ENCODE results near the gene DAP. TPM values are rescaled to one million over a fixed set of nuclear protein-coding genes. Genes with fewer than 3 reads are reported as not detected.
A peak's percentile ranks its signal among the peaks of the same experiment; 100 is the strongest.

Gene DAP
- polyA plus RNA-seq, 2 of the 4 experiments (the other 2 are of a cell fraction) = 24.2 to 54.9 TPM

- CTCF ChIA-PET = interaction anchor here (1.2 to 4.2 kb wide), 6 partner anchors 23 to 139 kb away, joined by 3 to 29 read pairs (median 7); no protein-coding TSS in a partner anchor
- DNase-seq (ENCODE audit: low read depth in 1 of 2, low spot score in 1 of 2) (no peak), FAIRE-seq (no peak), ATAC-seq (no peak)
- Histone ChIP-seq H3K27ac (peak overlapping the region; percentile 76 to 85; a peak in 5 of 6 replicates), H3K4me2 (peak overlapping the region; percentile 91), H3K9me3 (no peaks in the 10 kb centered on the region), H3K4me1 (peaks cover 31% of the 10 kb centered on the region), H3K4me3 (peak overlapping the region; percentile 31; the same call in 2 of the 3 replicates)
- TF ChIP-seq ZNF302 (CRISPR knock-in tag; IDR thresholded peaks at IDR 0.05) = no peak
- TF ChIP-seq RFX5 (IDR thresholded peaks at IDR 0.05) = no peak
- no peak for TF ChIP-seq NFE2L2 (conservative IDR thresholded peaks at IDR 0.05; ENCODE audit: low read length)
- TF ChIP-seq ZC3H11A (IDR thresholded peaks at IDR 0.05) = no peak
- TF ChIP-seq POLR2A (IDR thresholded peaks at IDR 0.05; ENCODE audit: low read length) = no peak
- TF ChIP-seq ATOH8 (CRISPR knock-in tag; IDR thresholded peaks at IDR 0.05; ENCODE audit: low read depth) = no peak
- no peak for TF ChIP-seq HMGXB4 (CRISPR knock-in tag; IDR thresholded peaks at IDR 0.05; ENCODE audit: borderline replicate concordance)
- TF ChIP-seq KDM5A (IDR thresholded peaks at IDR 0.05) = no peak
- TF ChIP-seq SMC3 (IDR thresholded peaks at IDR 0.05) = no peak
- no peak for TF ChIP-seq MAZ (IDR thresholded peaks at IDR 0.05; ENCODE audit: borderline replicate concordance, low read depth, low read length)
- TF ChIP-seq HOXA7 (CRISPR knock-in tag; IDR thresholded peaks at IDR 0.05) = no peak
- no peak for TF ChIP-seq HES2 (IDR thresholded peaks at IDR 0.05)
- no peak for TF ChIP-seq PHF8 (IDR thresholded peaks at IDR 0.05; ENCODE audit: borderline replicate concordance, low read depth)
- TF ChIP-seq GATA3 (IDR thresholded peaks at IDR 0.05; ENCODE audit: borderline replicate concordance) = no peak
- no peak for TF ChIP-seq HOXB5 (CRISPR knock-in tag; IDR thresholded peaks at IDR 0.05)
- TF ChIP-seq PBX3 (IDR thresholded peaks at IDR 0.05) = no peak
- TF ChIP-seq CBX8 (IDR thresholded peaks at IDR 0.05) = no peak
- no peak for TF ChIP-seq JUN (IDR thresholded peaks at IDR 0.05)
- TF ChIP-seq BCL3 (IDR thresholded peaks at IDR 0.05) = no peak
- no peak for TF ChIP-seq HOXB13 (CRISPR knock-in tag; IDR thresholded peaks at IDR 0.05; ENCODE audit: low read depth)
- POLR2A ChIA-PET = interaction anchor here (0.6 to 1.7 kb wide), 5 partner anchors 12 to 93 kb away, joined by 3 to 9 read pairs (median 4); partner anchors contain the start of gene DAP
- 18% methylated on average over 1 of the region's 1 CpG for WGBS (ENCODE audit: missing lambda C conversion rate)
These were observed 35.4 kb downstream of the DAP start for GRCh38 chr5:10725636-10726035.

GRCh38 chr5:10724781-10725507 is 36.1 kb downstream of the DAP start:
- Histone ChIP-seq H3K9me3 (no peaks in the 10 kb centered on the region), H3K4me1 (peaks cover 38% of the 10 kb centered on the region), H3K4me3 (peak overlapping the region; percentile 31), H3K27ac (peak overlapping the region; percentile 76 to 85), H3K4me2 (peak overlapping the region; percentile 91)
- DNase-seq (ENCODE audit: low read depth in 1 of 2, low spot score in 1 of 2) (peak; percentile 83 to 84), FAIRE-seq (no peak), ATAC-seq (peak; percentile 80 to 91)
- ChIA-PET POLR2A (interaction anchor here (0.6 to 1.7 kb wide), 5 partner anchors 12 to 93 kb away, joined by 3 to 9 read pairs (median 4); partner anchors contain the start of gene DAP), CTCF (interaction anchor here (0.6 to 4.2 kb wide), 18 partner anchors 15 to 271 kb away, joined by 3 to 29 read pairs (median 4); partner anchors contain the start of gene DAP)
- WGBS (ENCODE audit: missing lambda C conversion rate) = 5% methylated on average over 15 of the region's 16 CpGs
- TF ChIP-seq CTCF (IDR thresholded peaks at IDR 0.05) (peak; percentile 55), MAX (IDR thresholded peaks at IDR 0.05) (0 out of 2 replicates have a peak, but pooled peaks have one; percentile 27), RNF2 (IDR thresholded peaks at IDR 0.05; ENCODE audit: borderline replicate concordance, low read depth) (no peak), EP300 (IDR thresholded peaks at IDR 0.05) (peak in 1 of 2 experiments; percentile 30; a peak in 1 of 5 replicates), NFE2L2 (conservative IDR thresholded peaks at IDR 0.05; ENCODE audit: low read length) (no peak), MYC (IDR thresholded peaks at IDR 0.05; ENCODE audit: borderline replicate concordance, low read length) (no peak), SMC3 (IDR thresholded peaks at IDR 0.05) (peak; percentile 51; the same call in 2 of the 3 replicates), FOSB (CRISPR knock-in tag; IDR thresholded peaks at IDR 0.05) (no peak), RARB (CRISPR knock-in tag; IDR thresholded peaks at IDR 0.05) (no peak), BHLHE40 (IDR thresholded peaks at IDR 0.05; ENCODE audit: low read depth, low read length) (no peak), FOSL2 (IDR thresholded peaks at IDR 0.05) (peak; percentile 41; the same call in 1 of the 2 replicates), FOSL2 (CRISPR knock-in tag; IDR thresholded peaks at IDR 0.05) (peak; percentile 77)

Data from A549 (cell line).